ENCODE results near the gene COPS3.
A peak's percentile ranks its signal among the peaks of the same experiment; 100 is the strongest.
"Not testable (repeated sequence)": the region's sequence is repeated elsewhere in the genome, so short reads cannot be mapped to it uniquely, and the experiment has no call there.

COPS3 gene

GRCh38 chr17:17301659-17302058 is 20.6 kb upstream of the COPS3 start:
- 90 to 94% methylated on average over 5 to 11 of the region's 11 CpGs for WGBS, 2 experiments (ENCODE audit: insufficient coverage in 2 of 2)
- Histone ChIP-seq H3K27ac (ENCODE audit: low read depth, low read length, severe bottlenecking) (peak overlapping the region; percentile 80), H3K4me3 (ENCODE audit: extremely low read depth, insufficient read depth, low read length, poor library complexity, severe bottlenecking) (peak overlapping the region; percentile 8), H3K4me1 (ENCODE audit: control insufficient read depth, insufficient read depth, low read length, poor library complexity, severe bottlenecking) (peaks cover 10% of the 10 kb centered on the region)
- H3K36me3 ChIP-seq (ENCODE audit: control insufficient read depth, insufficient read depth, low read length); H3K9me3 ChIP-seq (ENCODE audit: control insufficient read depth, low read length): not testable (repeated sequence)

DNA sequence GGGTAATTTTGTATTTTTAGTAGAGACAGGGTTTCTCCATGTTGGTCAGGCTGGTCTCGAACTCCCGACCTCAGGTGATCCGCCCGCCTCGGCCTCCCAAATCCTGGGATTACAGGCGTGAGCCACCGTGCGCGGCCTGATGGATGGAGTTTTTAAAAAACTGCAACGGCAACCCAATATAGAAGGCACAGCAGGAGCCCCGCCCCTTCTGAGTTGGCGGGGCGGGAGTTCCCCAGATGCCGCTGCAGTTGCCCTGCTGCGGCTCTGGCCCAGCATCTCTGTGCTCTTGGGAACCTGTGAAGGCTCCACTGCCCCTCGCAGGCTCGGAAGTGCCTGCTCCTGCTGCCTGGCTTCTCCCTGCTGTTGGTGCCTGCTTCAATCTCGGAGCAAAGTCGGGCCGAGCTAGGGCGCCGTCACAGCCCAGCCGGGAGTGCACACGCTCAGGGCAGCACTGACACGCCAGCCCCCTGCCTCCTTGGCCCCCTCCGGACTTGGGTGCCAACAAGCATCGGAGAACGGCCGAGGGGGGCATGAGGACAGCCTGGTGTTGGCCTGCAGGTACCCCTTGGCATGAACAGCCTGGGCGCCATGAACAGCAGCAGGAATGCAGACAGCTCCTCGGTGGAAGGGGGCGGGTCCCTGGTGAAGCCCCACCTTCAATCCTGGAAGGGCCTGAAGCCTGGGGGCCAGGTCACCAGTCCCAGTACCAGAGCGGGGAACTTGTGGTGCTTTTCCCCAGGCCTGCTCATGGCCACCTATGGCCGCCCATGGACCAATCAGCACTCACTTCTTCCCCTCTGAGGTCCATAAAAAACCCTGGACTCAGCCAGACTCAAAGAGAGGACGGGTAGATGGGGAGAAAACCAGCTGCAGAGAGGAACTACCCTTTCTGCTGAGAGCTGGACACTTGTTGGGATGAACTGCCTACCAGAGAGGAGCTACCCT is 19.9 kb upstream of the COPS3 start:
- Histone ChIP-seq H3K9me3 (ENCODE audit: control insufficient read depth, low read length) (no peaks in the 10 kb centered on the region), H3K27ac (ENCODE audit: low read depth, low read length, severe bottlenecking) (peak overlapping the region; percentile 80), H3K4me3 (ENCODE audit: extremely low read depth, insufficient read depth, low read length, poor library complexity, severe bottlenecking) (peak overlapping the region; percentile 56), H3K36me3 (ENCODE audit: control insufficient read depth, insufficient read depth, low read length) (no peaks in the 10 kb centered on the region), H3K4me1 (ENCODE audit: control insufficient read depth, insufficient read depth, low read length, poor library complexity, severe bottlenecking) (peaks cover 10% of the 10 kb centered on the region)
- 6 to 7% methylated on average over 23 to 34 of the region's 35 CpGs for WGBS, 2 experiments (ENCODE audit: insufficient coverage in 2 of 2)

GRCh38 chr17:17298108-17298507 is 17.1 kb upstream of the COPS3 start:
- H3K4me3 ChIP-seq (ENCODE audit: extremely low read depth, insufficient read depth, low read length, poor library complexity, severe bottlenecking), result no peak overlapping the region
- WGBS, 2 experiments (ENCODE audit: insufficient coverage in 2 of 2), result no CpG with 5 or more reads among the region's 3 CpGs
- H3K27ac ChIP-seq (ENCODE audit: low read depth, low read length, severe bottlenecking), result no peak overlapping the region
- no peaks in the 10 kb centered on the region for H3K36me3 ChIP-seq (ENCODE audit: control insufficient read depth, insufficient read depth, low read length)
- H3K9me3 ChIP-seq (ENCODE audit: control insufficient read depth, low read length), result no peaks in the 10 kb centered on the region
- no peaks in the 10 kb centered on the region for H3K4me1 ChIP-seq (ENCODE audit: control insufficient read depth, insufficient read depth, low read length, poor library complexity, severe bottlenecking)

GRCh38 chr17:17297217-17297616 is 16.2 kb upstream of the COPS3 start:
- Histone ChIP-seq H3K27ac (ENCODE audit: low read depth, low read length, severe bottlenecking) (no peak overlapping the region), H3K4me3 (ENCODE audit: extremely low read depth, insufficient read depth, low read length, poor library complexity, severe bottlenecking) (no peak overlapping the region), H3K4me1 (ENCODE audit: control insufficient read depth, insufficient read depth, low read length, poor library complexity, severe bottlenecking) (no peaks in the 10 kb centered on the region), H3K36me3 (ENCODE audit: control insufficient read depth, insufficient read depth, low read length) (no peaks in the 10 kb centered on the region), H3K9me3 (ENCODE audit: control insufficient read depth, low read length) (no peaks in the 10 kb centered on the region)
- 88 to 100% methylated on average over 2 of the region's 3 CpGs for WGBS, 2 experiments (ENCODE audit: insufficient coverage in 2 of 2)

DNA sequence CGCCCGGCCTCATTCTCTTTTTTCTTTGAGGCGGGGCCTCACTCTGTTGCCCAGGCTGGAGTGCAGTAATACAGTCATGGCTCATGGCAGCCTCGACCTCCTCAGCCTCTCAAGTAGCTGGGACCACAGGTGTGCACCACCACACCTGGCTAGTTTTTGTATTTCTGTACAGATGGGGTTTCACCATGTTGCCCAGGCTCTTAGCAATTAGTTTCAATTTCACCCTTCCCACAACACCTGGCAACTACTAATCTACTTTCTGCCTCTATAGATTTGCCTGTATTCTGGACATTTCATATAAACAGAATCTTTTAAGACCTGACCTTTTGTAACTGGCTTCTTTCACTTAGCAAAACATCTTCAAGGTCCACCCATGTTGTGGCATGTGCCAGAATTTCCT is 14.1 kb upstream of the COPS3 start:
- no peak overlapping the region for H3K4me3 ChIP-seq (ENCODE audit: extremely low read depth, insufficient read depth, low read length, poor library complexity, severe bottlenecking)
- WGBS, 2 experiments (ENCODE audit: insufficient coverage in 2 of 2), result 82 to 95% methylated on average over 3 to 4 of the region's 4 CpGs
- H3K9me3 ChIP-seq (ENCODE audit: control insufficient read depth, low read length), result no peaks in the 10 kb centered on the region
- H3K4me1 ChIP-seq (ENCODE audit: control insufficient read depth, insufficient read depth, low read length, poor library complexity, severe bottlenecking), result no peaks in the 10 kb centered on the region
- no peaks in the 10 kb centered on the region for H3K36me3 ChIP-seq (ENCODE audit: control insufficient read depth, insufficient read depth, low read length)
- H3K27ac ChIP-seq (ENCODE audit: low read depth, low read length, severe bottlenecking), result no peak overlapping the region

GRCh38 chr17:17289701-17290100 is 8.7 kb upstream of the COPS3 start:
- H3K4me1 ChIP-seq (ENCODE audit: control insufficient read depth, insufficient read depth, low read length, poor library complexity, severe bottlenecking), result no peaks in the 10 kb centered on the region
- H3K36me3 ChIP-seq (ENCODE audit: control insufficient read depth, insufficient read depth, low read length), result no peaks in the 10 kb centered on the region
- no peak overlapping the region for H3K27ac ChIP-seq (ENCODE audit: low read depth, low read length, severe bottlenecking)
- H3K4me3 ChIP-seq (ENCODE audit: extremely low read depth, insufficient read depth, low read length, poor library complexity, severe bottlenecking), result no peak overlapping the region
- H3K9me3 ChIP-seq (ENCODE audit: control insufficient read depth, low read length), result no peaks in the 10 kb centered on the region
- WGBS, 2 experiments (ENCODE audit: insufficient coverage in 2 of 2), result 80 to 84% methylated on average over 4 of the region's 7 CpGs

GRCh38 chr17:17289086-17289485 is 8.0 kb upstream of the COPS3 start:
- H3K36me3 ChIP-seq (ENCODE audit: control insufficient read depth, insufficient read depth, low read length), result no peaks in the 10 kb centered on the region
- WGBS, 2 experiments (ENCODE audit: insufficient coverage in 2 of 2), result 78 to 83% methylated on average over 2 to 4 of the region's 4 CpGs
- no peak overlapping the region for H3K27ac ChIP-seq (ENCODE audit: low read depth, low read length, severe bottlenecking)
- H3K9me3 ChIP-seq (ENCODE audit: control insufficient read depth, low read length), result no peaks in the 10 kb centered on the region
- no peaks in the 10 kb centered on the region for H3K4me1 ChIP-seq (ENCODE audit: control insufficient read depth, insufficient read depth, low read length, poor library complexity, severe bottlenecking)
- H3K4me3 ChIP-seq (ENCODE audit: extremely low read depth, insufficient read depth, low read length, poor library complexity, severe bottlenecking), result no peak overlapping the region

GRCh38 chr17:17285951-17286350 is 4.9 kb upstream of the COPS3 start:
- Histone ChIP-seq H3K36me3 (ENCODE audit: control insufficient read depth, insufficient read depth, low read length) (no peaks in the 10 kb centered on the region), H3K27ac (ENCODE audit: low read depth, low read length, severe bottlenecking) (no peak overlapping the region), H3K4me1 (ENCODE audit: control insufficient read depth, insufficient read depth, low read length, poor library complexity, severe bottlenecking) (peaks cover 6% of the 10 kb centered on the region), H3K9me3 (ENCODE audit: control insufficient read depth, low read length) (no peaks in the 10 kb centered on the region), H3K4me3 (ENCODE audit: extremely low read depth, insufficient read depth, low read length, poor library complexity, severe bottlenecking) (no peak overlapping the region)
- WGBS, 2 experiments (ENCODE audit: insufficient coverage in 2 of 2), result 87 to 100% methylated on average over 2 to 5 of the region's 5 CpGs

GRCh38 chr17:17279316-17279715 is 1.7 kb downstream of the COPS3 start:
- H3K9me3 ChIP-seq (ENCODE audit: control insufficient read depth, low read length), result no peaks in the 10 kb centered on the region
- 87 to 100% methylated on average over 1 of the region's 4 CpGs for WGBS, 2 experiments (ENCODE audit: insufficient coverage in 2 of 2)
- H3K27ac ChIP-seq (ENCODE audit: low read depth, low read length, severe bottlenecking), result no peak overlapping the region
- H3K4me1 ChIP-seq (ENCODE audit: control insufficient read depth, insufficient read depth, low read length, poor library complexity, severe bottlenecking), result peaks cover 6% of the 10 kb centered on the region
- peaks cover 20% of the 10 kb centered on the region for H3K36me3 ChIP-seq (ENCODE audit: control insufficient read depth, insufficient read depth, low read length)
- H3K4me3 ChIP-seq (ENCODE audit: extremely low read depth, insufficient read depth, low read length, poor library complexity, severe bottlenecking), result peak overlapping the region; percentile 90

DNA sequence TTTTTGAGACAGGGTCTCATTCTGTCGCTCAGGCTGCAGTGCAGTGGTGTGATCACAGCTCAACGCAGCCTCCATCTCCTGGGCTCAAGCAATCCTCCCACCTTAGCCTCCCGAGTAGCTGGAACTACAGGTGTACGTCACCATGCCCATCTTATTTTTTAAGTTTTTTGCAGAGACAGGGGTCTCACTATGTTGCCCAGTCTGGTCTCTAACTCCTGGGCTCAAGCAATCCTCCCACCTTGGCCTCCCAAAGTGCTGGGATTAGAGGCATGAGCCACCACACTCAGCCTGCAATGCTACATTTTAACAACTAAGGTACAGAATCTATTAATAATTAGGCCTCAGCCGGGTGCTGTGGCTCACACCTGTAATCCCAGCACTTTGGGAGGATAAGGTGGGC is 3.6 kb downstream of the COPS3 start:
- 78 to 100% methylated on average over 3 to 5 of the region's 5 CpGs for WGBS, 2 experiments (ENCODE audit: insufficient coverage in 2 of 2)
- not testable (repeated sequence) for H3K4me3 ChIP-seq (ENCODE audit: extremely low read depth, insufficient read depth, low read length, poor library complexity, severe bottlenecking); H3K9me3 ChIP-seq (ENCODE audit: control insufficient read depth, low read length); H3K4me1 ChIP-seq (ENCODE audit: control insufficient read depth, insufficient read depth, low read length, poor library complexity, severe bottlenecking); H3K27ac ChIP-seq (ENCODE audit: low read depth, low read length, severe bottlenecking)
- peaks cover 39% of the 10 kb centered on the region for H3K36me3 ChIP-seq (ENCODE audit: control insufficient read depth, insufficient read depth, low read length)

DNA sequence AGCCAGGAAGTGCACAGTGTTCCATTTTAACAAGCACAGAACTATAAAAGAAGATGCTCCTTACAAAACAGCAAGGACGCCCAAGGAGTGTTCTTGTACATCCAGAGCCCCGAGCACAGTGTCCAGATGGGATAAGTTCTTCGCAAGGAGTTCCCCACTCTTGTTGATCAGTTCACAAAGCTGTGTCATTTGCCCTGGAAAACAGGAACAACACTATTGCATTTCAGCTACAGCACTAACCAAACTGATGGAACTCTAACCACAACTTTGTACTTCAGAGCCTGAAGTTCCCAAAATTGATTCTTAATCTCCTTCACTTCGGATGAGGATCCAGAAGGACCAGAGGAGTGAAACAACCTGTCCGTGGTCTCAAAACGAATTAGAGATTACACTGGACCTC is 5.1 kb downstream of the COPS3 start:
- Histone ChIP-seq H3K4me1 (ENCODE audit: control insufficient read depth, insufficient read depth, low read length, poor library complexity, severe bottlenecking) (no peaks in the 10 kb centered on the region), H3K4me3 (ENCODE audit: extremely low read depth, insufficient read depth, low read length, poor library complexity, severe bottlenecking) (no peak overlapping the region), H3K27ac (ENCODE audit: low read depth, low read length, severe bottlenecking) (no peak overlapping the region), H3K36me3 (ENCODE audit: control insufficient read depth, insufficient read depth, low read length) (peaks cover 50% of the 10 kb centered on the region), H3K9me3 (ENCODE audit: control insufficient read depth, low read length) (no peaks in the 10 kb centered on the region)
- WGBS, 2 experiments (ENCODE audit: insufficient coverage in 2 of 2), result 96 to 98% methylated on average over 6 of the region's 6 CpGs

Data from mesodermal cell (in vitro differentiated cells).